WTC11 (cell line): ENCODE data around the gene MCMBP.

Experiments
- ESRRA ChIP-seq: sonication (generic); formaldehyde crosslinking; IDR thresholded peaks from 2 replicates; pipeline ENCODE4 v1.8.1; 2022; ENCODE audit warnings: mild to moderate bottlenecking, missing genetic modification reagents, borderline replicate concordance
- SOX15 ChIP-seq: fragments of 250-450 bp; sonication (Bioruptor Pico); IDR thresholded peaks from 2 replicates; pipeline ENCODE4 v1.9.0; 2021; ENCODE audit warnings: mild to moderate bottlenecking
- TF ChIP-seq, protein P1 (sequence below): fragments of 200-600 bp; IDR thresholded peaks from 2 replicates; pipeline ENCODE4 v1.8.0; 2022; ENCODE audit warnings: antibody characterized with exemption
- TF ChIP-seq, protein P2 (sequence below): sonication (generic); formaldehyde crosslinking; IDR thresholded peaks from 2 replicates; pipeline ENCODE4 v1.8.1; 2023; ENCODE audit warnings: mild to moderate bottlenecking, missing genetic modification reagents
- TF ChIP-seq, protein P3 (sequence below): sonication (generic); formaldehyde crosslinking; conservative IDR thresholded peaks from 2 replicates; pipeline ENCODE4 v1.8.1; 2022; ENCODE audit warnings: mild to moderate bottlenecking, missing genetic modification reagents

DNA sequence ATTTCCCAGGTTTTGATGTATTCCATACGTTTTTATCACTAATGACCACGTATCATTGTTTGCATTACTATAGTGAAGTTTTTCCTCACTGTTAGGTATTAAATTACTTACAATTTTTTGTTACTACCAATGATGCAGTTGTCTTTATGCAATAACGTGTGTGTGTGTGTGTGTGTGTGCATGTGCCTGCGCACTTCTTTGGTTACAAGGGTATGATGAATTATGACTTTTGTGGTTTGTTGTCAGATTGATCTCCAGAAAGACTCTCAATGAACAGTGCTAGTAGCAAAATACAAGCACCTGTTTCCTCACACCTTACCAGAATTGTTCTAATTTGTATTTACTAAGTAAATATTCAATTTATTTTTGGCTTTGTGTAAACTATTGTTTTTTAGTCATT lies 51.5 kb downstream of the MCMBP start:
- TF ChIP-seq, protein P1, sequence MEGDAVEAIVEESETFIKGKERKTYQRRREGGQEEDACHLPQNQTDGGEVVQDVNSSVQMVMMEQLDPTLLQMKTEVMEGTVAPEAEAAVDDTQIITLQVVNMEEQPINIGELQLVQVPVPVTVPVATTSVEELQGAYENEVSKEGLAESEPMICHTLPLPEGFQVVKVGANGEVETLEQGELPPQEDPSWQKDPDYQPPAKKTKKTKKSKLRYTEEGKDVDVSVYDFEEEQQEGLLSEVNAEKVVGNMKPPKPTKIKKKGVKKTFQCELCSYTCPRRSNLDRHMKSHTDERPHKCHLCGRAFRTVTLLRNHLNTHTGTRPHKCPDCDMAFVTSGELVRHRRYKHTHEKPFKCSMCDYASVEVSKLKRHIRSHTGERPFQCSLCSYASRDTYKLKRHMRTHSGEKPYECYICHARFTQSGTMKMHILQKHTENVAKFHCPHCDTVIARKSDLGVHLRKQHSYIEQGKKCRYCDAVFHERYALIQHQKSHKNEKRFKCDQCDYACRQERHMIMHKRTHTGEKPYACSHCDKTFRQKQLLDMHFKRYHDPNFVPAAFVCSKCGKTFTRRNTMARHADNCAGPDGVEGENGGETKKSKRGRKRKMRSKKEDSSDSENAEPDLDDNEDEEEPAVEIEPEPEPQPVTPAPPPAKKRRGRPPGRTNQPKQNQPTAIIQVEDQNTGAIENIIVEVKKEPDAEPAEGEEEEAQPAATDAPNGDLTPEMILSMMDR, result no peak
- TF ChIP-seq ESRRA (CRISPR knock-in tag) (no peak), SOX15 (CRISPR knock-in tag) (no peak)
- TF ChIP-seq, protein P2, sequence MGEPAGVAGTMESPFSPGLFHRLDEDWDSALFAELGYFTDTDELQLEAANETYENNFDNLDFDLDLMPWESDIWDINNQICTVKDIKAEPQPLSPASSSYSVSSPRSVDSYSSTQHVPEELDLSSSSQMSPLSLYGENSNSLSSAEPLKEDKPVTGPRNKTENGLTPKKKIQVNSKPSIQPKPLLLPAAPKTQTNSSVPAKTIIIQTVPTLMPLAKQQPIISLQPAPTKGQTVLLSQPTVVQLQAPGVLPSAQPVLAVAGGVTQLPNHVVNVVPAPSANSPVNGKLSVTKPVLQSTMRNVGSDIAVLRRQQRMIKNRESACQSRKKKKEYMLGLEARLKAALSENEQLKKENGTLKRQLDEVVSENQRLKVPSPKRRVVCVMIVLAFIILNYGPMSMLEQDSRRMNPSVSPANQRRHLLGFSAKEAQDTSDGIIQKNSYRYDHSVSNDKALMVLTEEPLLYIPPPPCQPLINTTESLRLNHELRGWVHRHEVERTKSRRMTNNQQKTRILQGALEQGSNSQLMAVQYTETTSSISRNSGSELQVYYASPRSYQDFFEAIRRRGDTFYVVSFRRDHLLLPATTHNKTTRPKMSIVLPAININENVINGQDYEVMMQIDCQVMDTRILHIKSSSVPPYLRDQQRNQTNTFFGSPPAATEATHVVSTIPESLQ, result no peak
- TF ChIP-seq, protein P3, sequence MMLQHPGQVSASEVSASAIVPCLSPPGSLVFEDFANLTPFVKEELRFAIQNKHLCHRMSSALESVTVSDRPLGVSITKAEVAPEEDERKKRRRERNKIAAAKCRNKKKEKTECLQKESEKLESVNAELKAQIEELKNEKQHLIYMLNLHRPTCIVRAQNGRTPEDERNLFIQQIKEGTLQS (CRISPR knock-in tag), result no peak
